GM12865 (cell line): ENCODE results near the gene CDK13.
"Not testable (repeated sequence)": the region's sequence is repeated elsewhere in the genome, so short reads cannot be mapped to it uniquely, and the experiment has no call there.

Experiments
- DNase-seq: peaks from one replicate; pipeline ENCODE4 v3.0.0; 2010; ENCODE audit warnings: low read depth
- H3K4me3 ChIP-seq: 2 replicates; pipeline ENCODE4 v1.5.1; 2011; ENCODE audit warnings: mild to moderate bottlenecking, low read depth, low read length, control low read depth
- TF ChIP-seq, protein P1 (sequence below): IDR thresholded peaks from 2 replicates; pipeline ENCODE4 v1.5.1; 2011; ENCODE audit warnings: low read length, control low read depth, low read depth, inconsistent platforms; ENCODE audit not compliant: insufficient read depth; ENCODE audit errors: missing control alignments

CDK13 gene

DNA sequence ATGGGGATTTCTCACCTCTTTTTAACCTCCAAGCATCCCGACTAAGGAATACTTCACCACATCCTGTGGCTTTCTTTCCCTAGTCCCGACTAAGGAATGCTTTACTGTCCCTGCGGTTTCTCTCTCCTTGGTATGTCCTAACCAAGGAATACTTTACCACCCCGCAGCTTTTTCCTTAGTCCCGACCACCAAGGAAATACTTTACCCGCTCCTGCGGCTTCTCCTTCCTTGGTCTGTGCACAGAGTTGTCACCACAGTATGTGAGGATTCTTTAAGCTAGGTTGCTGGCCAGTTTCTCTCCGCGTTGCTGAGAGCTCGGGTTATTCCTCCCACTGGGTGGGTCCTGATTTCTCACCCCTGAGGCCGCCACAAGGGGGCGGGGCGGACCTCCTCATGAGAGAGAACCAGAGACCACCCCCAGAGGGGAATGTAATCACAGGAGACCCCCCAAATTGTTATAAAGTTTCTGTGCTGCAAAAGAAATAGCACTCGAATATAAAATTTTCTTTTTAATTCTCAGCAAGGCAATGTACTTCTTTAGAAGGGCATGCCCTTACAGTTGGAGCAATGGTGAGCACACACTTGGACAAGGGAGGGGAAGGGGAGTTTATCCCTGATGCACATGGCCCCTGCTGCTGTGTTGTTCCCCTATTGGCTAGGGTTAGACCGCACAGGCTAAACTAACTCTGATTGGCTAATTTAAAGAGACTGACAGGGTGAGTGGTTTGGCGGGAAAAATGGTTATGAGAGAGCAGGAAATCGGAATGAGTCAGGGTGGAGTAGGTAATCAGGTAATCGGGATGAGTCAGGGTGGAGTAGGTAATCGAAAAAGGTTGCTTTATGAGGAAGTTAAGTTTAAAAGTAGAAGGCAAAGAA lies 197.6 kb downstream of the CDK13 start:
- TF ChIP-seq, protein P1, sequence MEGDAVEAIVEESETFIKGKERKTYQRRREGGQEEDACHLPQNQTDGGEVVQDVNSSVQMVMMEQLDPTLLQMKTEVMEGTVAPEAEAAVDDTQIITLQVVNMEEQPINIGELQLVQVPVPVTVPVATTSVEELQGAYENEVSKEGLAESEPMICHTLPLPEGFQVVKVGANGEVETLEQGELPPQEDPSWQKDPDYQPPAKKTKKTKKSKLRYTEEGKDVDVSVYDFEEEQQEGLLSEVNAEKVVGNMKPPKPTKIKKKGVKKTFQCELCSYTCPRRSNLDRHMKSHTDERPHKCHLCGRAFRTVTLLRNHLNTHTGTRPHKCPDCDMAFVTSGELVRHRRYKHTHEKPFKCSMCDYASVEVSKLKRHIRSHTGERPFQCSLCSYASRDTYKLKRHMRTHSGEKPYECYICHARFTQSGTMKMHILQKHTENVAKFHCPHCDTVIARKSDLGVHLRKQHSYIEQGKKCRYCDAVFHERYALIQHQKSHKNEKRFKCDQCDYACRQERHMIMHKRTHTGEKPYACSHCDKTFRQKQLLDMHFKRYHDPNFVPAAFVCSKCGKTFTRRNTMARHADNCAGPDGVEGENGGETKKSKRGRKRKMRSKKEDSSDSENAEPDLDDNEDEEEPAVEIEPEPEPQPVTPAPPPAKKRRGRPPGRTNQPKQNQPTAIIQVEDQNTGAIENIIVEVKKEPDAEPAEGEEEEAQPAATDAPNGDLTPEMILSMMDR: no peak
- no peak for DNase-seq

DNA sequence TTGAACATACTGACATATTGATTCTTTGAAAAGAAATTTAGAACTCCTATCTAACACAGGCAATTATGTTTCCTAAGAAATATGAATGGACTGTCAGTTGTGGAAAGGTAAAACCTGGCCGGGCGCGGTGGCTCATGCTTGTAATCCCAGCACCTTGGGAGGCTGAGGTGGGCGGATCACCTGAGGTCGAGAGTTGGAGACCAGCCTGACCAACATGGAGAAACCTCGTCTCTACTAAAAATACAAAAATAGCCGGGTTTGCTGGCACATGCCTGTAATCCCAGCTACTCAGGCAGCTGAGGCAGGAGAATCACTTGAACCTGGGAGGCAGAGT lies 198.2 kb downstream of the CDK13 start:
- not testable (repeated sequence) for DNase-seq

More for the DNA sequence above, 197.6 kb downstream of the CDK13 start:
- H3K4me3 ChIP-seq: no peak overlapping the region

DNA sequence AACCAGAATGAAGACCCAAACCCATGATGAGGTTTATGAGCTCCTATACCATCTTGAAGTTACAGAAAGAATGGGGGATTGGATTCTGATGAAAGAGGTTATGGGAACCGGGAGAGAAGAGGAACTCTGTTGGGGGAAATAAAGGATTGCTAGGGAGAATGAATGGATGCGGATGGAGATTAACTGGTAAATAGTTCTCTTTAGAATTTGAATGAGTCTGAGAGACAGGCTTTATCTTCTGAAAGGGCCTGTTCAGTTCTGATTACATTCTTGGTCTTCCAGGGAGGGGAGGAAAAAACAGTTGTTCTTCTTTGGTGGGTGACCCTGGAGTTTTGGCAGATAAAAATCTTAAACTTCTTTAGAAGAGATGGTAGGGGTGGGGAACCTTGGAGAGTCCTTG lies 198.6 kb downstream of the CDK13 start:
- no peak overlapping the region for H3K4me3 ChIP-seq
- TF ChIP-seq, protein P1: no peak

More for the DNA sequence above, 198.2 kb downstream of the CDK13 start:
- H3K4me3 ChIP-seq: not testable (repeated sequence)

More for the DNA sequence above, 198.6 kb downstream of the CDK13 start:
- DNase-seq: no peak
